ENCODE results near the gene DUSP15.

Gene DUSP15

DNA sequence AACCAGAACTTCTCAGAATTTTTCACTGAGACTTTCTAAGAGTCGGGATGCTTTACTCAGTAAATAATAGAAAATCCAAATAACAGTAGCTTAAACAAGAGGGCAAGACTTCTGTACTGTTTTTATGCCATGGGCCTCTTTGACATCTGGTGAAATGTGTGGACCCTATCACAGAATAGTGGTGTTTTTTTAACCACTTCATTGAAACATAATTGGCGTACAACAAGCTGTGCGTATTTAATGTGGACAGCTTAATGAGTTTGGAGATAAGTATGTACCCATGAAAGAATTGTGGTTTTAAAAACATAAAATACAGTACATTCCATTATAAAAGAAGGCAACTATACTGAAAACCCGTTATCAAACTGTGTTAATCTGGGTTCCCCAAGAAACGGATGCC lies 43.8 kb upstream of the DUSP15 start:
- TF ChIP-seq, protein P1, sequence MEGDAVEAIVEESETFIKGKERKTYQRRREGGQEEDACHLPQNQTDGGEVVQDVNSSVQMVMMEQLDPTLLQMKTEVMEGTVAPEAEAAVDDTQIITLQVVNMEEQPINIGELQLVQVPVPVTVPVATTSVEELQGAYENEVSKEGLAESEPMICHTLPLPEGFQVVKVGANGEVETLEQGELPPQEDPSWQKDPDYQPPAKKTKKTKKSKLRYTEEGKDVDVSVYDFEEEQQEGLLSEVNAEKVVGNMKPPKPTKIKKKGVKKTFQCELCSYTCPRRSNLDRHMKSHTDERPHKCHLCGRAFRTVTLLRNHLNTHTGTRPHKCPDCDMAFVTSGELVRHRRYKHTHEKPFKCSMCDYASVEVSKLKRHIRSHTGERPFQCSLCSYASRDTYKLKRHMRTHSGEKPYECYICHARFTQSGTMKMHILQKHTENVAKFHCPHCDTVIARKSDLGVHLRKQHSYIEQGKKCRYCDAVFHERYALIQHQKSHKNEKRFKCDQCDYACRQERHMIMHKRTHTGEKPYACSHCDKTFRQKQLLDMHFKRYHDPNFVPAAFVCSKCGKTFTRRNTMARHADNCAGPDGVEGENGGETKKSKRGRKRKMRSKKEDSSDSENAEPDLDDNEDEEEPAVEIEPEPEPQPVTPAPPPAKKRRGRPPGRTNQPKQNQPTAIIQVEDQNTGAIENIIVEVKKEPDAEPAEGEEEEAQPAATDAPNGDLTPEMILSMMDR (IDR thresholded peaks at IDR 0.05; ENCODE audit: insufficient read depth, low read depth, low read length, missing control alignments) = no peak
- H3K4me3 ChIP-seq (ENCODE audit: low read depth, low read length) = no peak overlapping the region

DNA sequence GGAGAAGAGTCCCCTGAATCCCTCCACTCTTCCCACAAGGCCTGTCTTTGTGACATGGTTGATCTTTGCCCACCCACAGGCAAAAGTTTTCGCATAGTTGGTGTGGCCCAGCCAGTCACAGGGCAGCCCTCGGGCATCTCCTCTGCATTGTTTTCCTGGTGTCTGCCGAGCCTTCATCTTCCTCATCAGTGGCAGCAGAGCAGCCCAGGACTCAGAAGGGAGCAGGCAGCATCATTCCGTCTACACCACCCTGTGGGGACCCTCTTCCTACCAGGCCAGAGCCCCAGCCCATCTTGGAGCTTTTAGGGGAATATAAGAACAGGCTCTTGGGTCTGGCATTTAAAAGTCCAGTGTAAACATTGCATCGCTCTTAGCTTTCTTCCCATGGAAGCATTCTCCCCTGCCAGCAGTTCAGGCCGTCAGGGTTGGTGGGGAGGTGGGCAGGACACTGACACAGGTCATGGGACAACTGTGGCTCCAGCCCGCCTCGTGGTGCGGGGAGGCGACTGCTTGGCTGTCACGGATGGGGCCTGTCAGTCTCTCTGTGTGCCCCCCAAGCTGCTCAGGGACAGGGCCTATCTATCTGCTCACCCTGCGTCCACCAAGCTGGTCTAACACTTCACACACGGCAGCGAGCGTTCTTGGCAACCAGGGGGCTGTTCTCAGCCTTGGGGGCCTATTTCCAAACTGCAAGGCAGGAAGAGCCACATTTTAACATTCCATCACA lies 43.3 kb upstream of the DUSP15 start:
- H3K4me3 ChIP-seq (ENCODE audit: low read depth, low read length) = no peak overlapping the region
- TF ChIP-seq, protein P1 (IDR thresholded peaks at IDR 0.05; ENCODE audit: insufficient read depth, low read depth, low read length, missing control alignments) = no peak
- DNase-seq (ENCODE audit: low read depth) = no peak

More for the DNA sequence above, 43.8 kb upstream of the DUSP15 start:
- DNase-seq (ENCODE audit: low read depth) = no peak

DNA sequence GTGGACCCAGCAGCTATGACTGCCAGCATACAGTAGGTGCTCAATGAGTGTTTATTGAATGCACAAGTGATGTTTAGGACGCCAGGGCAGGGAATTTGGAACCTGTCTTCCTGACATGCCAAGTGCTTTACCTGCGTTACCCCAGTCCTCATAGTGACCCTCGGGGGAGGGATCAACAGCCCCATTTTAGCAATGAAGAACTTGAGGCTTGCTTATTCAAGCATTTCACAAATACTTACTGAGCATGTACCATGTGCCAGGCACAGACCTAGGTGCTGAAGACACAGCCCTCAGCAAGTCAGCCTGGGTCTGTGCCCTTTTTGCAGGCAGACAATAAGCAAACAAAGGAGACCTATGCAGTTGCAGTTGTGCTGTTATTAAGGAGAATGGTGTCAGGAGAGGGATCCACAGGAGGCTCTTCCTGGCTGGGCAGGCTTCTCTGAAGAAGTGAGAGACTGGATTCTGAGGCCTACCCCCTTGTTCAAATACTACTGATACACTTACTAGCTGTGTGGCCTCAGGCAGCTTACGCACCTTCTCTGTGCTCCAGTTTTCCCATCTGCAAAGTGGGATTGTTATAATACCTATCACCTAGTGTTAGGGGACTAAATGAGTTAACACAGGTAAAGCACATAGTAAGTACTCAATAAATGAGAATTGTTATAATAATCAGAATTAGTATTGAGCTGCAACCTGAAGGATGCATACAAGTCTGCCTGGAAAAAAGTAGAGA lies 39.9 kb upstream of the DUSP15 start:
- TF ChIP-seq, protein P1 (IDR thresholded peaks at IDR 0.05; ENCODE audit: insufficient read depth, low read depth, low read length, missing control alignments) = no peak
- no peak for DNase-seq (ENCODE audit: low read depth)

DNA sequence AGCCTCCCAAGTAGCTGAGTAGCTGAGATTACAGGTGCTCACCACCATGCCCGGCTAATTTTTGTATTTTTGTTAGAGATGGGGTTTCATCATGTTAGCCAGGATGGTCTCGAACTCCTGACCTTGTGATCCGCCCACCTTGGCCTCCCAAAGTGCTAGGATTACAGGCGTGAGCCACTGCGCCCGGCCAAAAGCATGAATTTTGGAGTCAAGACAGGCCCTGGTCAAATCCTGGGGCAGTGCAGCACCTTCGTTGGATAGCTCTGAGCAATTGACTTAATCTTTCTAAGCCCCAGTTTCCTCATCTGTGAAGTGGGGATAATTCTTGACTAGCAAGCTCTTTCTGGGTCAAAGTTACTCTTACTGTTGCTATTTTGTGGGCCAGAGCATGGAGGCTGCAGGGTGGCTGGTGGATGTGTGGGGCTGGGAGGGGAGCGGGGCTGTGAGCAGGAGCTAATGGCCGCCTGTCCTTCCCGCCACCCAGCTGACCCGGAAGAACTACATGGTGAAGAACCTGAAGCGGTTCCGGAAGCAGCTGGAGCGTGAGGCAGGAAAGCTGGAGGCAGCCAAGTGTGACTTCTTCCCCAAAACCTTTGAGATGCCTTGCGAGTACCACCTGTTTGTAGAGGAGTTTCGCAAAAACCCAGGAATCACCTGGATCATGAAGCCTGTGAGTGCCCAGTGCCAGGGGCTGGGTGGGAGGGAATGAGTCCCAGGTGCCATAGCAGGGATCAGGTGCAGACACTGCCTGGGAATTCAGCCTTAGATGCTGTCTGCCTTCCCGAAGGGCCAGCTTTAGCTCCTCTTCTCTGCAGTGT lies 39.1 kb upstream of the DUSP15 start:
- no peak overlapping the region for H3K4me3 ChIP-seq (ENCODE audit: low read depth, low read length)
- DNase-seq (ENCODE audit: low read depth) = no peak
- TF ChIP-seq, protein P1 (IDR thresholded peaks at IDR 0.05; ENCODE audit: insufficient read depth, low read depth, low read length, missing control alignments) = no peak

More for the DNA sequence above, 39.9 kb upstream of the DUSP15 start:
- H3K4me3 ChIP-seq (ENCODE audit: low read depth, low read length) = no peak overlapping the region

DNA sequence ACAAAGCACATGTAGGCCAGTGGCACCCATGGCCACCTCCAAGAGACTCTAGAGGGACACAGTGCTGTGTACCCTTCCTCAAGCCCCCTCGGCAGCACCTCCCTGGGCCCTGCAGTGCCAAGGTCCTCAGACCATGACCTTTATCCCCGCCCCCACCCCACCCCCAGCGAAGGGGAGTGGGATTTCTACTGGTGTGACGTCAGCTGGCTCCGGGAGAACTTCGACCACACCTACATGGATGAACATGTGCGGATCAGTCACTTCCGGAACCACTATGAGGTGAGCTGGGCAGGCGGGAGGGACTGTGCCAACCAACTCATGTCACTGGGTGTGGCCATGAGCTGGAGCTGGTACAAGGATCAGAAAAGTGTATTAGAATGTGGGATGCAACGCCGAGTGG lies 38.1 kb upstream of the DUSP15 start:
- no peak for DNase-seq (ENCODE audit: low read depth)
- TF ChIP-seq, protein P1 (IDR thresholded peaks at IDR 0.05; ENCODE audit: insufficient read depth, low read depth, low read length, missing control alignments) = no peak
- H3K4me3 ChIP-seq (ENCODE audit: low read depth, low read length) = no peak overlapping the region

DNA sequence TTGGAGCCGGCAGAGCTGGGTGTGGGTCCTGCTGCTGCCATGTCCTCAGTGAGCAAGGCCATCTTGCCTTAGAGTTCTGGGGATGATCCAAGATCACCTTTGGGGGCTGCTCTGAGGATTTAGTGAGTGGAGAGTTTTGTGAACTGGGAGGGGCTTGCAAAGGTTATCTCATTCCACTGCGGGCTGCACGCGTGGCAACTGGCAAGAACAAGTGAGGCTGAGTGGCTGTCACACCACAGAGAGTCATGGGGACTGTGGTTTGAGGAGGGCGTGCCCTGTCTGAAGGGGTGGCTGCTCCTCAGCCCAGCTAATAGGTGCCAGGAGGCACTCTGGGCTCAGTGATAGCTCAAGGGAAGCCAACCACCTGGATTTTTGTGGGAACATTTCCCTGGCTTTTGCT lies 37.7 kb upstream of the DUSP15 start:
- TF ChIP-seq, protein P1 (IDR thresholded peaks at IDR 0.05; ENCODE audit: insufficient read depth, low read depth, low read length, missing control alignments) = no peak
- H3K4me3 ChIP-seq (ENCODE audit: low read depth, low read length) = no peak overlapping the region
- no peak for DNase-seq (ENCODE audit: low read depth)

Measured in GM12865 (cell line).